ENCODE results near the gene RASD2.

DNA sequence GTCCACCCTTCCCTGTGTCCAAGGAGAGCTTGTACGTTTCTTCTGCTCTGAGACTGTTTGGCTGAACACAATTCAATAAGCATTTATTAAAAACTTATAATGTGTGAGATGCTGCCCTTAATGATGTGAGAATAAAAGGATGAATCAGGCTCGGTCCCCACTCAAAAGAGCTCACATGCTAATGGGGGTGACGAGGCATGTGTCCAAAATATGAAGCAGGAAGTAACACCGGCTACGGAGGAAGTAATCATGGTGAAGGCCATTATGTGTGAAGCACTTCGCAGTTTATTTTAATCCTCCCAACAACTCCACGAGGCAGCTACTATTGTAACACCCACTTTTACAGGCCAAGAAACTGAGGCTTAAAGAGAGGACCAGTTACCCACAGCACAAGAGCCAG is 3.4 kb upstream of the RASD2 start:
- TF ChIP-seq CTCF (IDR thresholded peaks at IDR 0.05) (no peak), POLR2A (IDR thresholded peaks at IDR 0.05) (no peak)
